BE2C (cell line): ENCODE data around the gene TBX15.

Source experiments
- DNase-seq: peaks from one replicate; pipeline ENCODE4 v3.0.0-alpha.2; 2020
- H3K27me3 ChIP-seq: fragments of 250-450 bp; sonication (Bioruptor Pico); 2 replicates; pipeline ENCODE4 v1.5.1; 2020; ENCODE audit warnings: mild to moderate bottlenecking
- H3K36me3 ChIP-seq: fragments of 250-450 bp; sonication (Bioruptor Pico); 2 replicates; pipeline ENCODE4 v1.5.1; 2020; ENCODE audit warnings: mild to moderate bottlenecking
- H3K4me1 ChIP-seq: fragments of 250-450 bp; sonication (Bioruptor Pico); 2 replicates; pipeline ENCODE4 v1.5.1; 2020
- H3K4me3 ChIP-seq: 2 replicates; pipeline ENCODE4 v1.5.1; 2011; ENCODE audit warnings: low read depth, low read length
- H3K9me3 ChIP-seq: fragments of 250-450 bp; sonication (Bioruptor Pico); 2 replicates; pipeline ENCODE4 v1.5.1; 2020
- TF ChIP-seq, protein P1 (sequence below): IDR thresholded peaks from 2 replicates; pipeline ENCODE4 v1.5.1; 2012; ENCODE audit warnings: mild to moderate bottlenecking, low read depth, low read length

The TBX15 gene

DNA sequence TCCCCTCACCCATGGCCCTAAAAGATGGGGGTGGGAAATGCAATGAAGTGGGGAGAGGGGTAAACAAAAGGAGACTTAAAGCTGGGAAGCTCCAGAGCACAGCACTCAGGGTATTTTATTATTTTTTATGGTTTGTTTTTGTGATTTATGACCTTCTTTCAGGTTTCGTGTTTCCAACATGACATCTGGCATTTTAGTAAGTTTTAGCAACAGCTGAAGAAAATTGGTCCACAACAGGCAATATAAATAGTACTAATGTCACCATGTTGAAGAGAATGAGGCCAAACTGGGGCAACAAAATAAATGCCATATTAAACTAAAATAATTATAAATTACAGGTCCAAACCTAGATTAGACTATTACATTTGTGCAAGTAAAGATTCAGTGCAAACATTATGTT is 56.3 kb downstream of the TBX15 start:
- TF ChIP-seq, protein P1, sequence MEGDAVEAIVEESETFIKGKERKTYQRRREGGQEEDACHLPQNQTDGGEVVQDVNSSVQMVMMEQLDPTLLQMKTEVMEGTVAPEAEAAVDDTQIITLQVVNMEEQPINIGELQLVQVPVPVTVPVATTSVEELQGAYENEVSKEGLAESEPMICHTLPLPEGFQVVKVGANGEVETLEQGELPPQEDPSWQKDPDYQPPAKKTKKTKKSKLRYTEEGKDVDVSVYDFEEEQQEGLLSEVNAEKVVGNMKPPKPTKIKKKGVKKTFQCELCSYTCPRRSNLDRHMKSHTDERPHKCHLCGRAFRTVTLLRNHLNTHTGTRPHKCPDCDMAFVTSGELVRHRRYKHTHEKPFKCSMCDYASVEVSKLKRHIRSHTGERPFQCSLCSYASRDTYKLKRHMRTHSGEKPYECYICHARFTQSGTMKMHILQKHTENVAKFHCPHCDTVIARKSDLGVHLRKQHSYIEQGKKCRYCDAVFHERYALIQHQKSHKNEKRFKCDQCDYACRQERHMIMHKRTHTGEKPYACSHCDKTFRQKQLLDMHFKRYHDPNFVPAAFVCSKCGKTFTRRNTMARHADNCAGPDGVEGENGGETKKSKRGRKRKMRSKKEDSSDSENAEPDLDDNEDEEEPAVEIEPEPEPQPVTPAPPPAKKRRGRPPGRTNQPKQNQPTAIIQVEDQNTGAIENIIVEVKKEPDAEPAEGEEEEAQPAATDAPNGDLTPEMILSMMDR: no peak
- Histone ChIP-seq H3K4me3 (no peak overlapping the region), H3K36me3 (no peaks in the 10 kb centered on the region), H3K4me1 (no peaks in the 10 kb centered on the region), H3K27me3 (no peaks in the 10 kb centered on the region), H3K9me3 (no peaks in the 10 kb centered on the region)
- no peak for DNase-seq

DNA sequence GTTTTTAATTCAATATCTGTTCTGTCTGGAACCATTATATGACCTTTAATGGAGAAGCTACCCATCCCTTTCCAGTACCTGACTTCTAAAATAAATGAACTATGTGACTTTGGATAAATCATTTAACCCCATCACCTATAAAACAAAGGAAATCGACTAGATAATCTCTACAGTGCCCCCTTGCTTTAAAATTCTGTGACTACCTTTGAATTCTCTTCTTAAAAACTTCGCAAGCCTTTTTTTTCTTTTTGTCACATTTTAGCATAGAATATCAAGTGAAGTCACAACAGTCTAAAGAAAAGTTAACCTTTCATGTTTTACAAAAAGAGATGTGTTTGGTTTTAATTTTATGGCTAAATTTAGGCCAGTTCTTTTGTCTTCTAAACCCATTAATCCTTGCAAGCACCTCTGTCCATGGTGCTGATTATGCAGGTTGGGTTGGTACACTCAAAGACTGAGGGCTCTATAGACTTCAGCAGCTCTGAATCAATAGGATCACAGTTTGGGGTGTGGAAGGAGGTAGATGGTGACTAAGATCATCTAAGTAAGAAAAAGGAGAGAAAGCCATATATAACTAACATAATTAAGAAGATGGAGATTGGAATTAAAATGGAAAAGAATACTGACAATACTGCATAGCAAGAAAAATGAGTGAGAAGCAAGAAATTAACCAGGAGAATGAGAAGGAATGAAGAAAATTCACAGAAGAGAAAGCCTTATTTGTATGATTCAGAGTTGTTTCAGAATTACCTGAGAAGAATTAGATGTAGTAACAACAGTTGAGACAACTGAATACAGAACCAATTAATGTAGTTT is 59.2 kb downstream of the TBX15 start:
- Histone ChIP-seq H3K27me3 (no peaks in the 10 kb centered on the region; the same call in 1 of the 2 replicates), H3K4me1 (no peaks in the 10 kb centered on the region), H3K9me3 (no peaks in the 10 kb centered on the region), H3K4me3 (no peak overlapping the region), H3K36me3 (no peaks in the 10 kb centered on the region)
- DNase-seq: no peak
- TF ChIP-seq, protein P1: no peak

DNA sequence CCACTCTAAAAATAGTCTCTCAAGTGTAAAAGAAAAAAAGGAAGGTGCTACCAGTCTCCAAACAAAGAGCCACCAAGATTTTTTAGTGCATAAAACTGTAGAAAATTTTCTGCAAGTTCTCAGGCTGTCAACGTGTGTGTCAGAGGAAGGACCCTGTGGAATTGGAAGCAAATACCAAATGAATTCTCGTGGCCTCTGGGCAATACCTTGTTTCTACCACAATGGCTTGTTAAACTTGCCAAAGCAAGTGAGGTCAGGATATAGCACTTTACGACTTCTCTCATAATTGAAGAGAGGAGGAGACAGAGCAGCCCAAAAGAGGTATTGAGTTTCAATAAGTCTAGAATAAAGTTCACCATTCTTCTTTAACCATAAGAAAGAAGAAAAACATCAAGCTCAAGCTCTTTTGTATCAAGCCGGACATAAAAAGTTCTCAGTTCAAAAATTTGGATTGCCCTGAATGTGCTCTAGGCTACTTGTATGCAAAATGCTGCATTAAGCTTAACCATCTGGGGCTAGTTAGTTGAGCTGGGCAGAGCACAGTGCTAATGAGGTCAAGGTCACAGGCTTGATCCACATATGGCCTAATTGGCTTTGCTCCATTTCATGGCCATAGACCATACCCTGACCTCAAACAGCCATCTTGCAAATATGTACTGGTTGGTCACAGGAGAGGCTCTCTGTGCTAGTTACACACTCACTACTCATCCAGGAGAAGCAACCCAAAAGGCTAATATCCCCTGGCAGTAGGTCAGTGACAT is 60.5 kb downstream of the TBX15 start:
- Histone ChIP-seq H3K9me3 (no peaks in the 10 kb centered on the region), H3K36me3 (no peaks in the 10 kb centered on the region), H3K4me1 (no peaks in the 10 kb centered on the region), H3K4me3 (no peak overlapping the region), H3K27me3 (no peaks in the 10 kb centered on the region; the same call in 1 of the 2 replicates)
- no peak for DNase-seq
- TF ChIP-seq, protein P1: no peak

DNA sequence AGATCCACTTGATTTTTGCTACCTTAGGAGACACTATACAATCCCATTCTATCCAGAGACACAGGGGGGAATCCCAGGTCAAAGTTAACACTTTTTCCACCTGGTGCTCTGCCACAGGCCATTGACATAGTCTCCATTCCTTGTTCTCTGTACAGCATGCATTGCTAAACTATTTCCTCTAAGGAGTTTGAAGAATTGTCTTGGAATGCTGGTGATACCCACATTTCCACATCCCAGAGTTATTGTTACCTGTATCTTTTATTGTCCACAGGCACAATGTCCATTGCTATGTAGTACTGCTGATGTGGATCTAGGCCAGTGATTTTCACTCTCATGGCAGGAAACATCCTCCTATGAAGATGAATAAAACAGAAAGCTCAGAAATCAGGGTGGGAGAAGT is 61.9 kb downstream of the TBX15 start:
- H3K9me3 ChIP-seq: no peaks in the 10 kb centered on the region
- no peaks in the 10 kb centered on the region for H3K4me1 ChIP-seq
- H3K36me3 ChIP-seq: no peaks in the 10 kb centered on the region
- no peak overlapping the region for H3K4me3 ChIP-seq
- TF ChIP-seq, protein P1: no peak
- H3K27me3 ChIP-seq: no peaks in the 10 kb centered on the region; the same call in 1 of the 2 replicates
- DNase-seq: no peak

DNA sequence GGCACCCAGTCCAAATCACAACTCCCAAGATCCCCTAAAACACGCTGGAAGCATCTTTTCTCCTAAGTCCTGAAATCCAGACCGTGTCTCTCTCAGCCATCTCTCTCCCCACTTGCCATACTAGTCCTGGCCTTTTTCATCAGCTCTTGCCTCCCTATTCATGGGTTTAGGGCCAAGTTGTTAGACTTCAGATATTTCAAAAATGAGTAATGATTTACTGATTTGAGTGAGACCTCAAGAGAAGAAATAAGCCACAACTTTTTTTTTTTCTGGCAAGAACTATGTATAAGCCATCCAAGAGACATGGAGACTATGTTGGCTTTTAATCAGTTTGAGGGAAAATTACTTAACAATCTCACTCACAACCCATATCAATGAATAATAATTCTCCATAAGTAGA is 62.5 kb downstream of the TBX15 start:
- H3K4me3 ChIP-seq: no peak overlapping the region
- no peaks in the 10 kb centered on the region for H3K4me1 ChIP-seq
- TF ChIP-seq, protein P1: no peak
- H3K27me3 ChIP-seq: no peaks in the 10 kb centered on the region; the same call in 1 of the 2 replicates
- H3K9me3 ChIP-seq: no peaks in the 10 kb centered on the region
- DNase-seq: no peak
- H3K36me3 ChIP-seq: no peaks in the 10 kb centered on the region

DNA sequence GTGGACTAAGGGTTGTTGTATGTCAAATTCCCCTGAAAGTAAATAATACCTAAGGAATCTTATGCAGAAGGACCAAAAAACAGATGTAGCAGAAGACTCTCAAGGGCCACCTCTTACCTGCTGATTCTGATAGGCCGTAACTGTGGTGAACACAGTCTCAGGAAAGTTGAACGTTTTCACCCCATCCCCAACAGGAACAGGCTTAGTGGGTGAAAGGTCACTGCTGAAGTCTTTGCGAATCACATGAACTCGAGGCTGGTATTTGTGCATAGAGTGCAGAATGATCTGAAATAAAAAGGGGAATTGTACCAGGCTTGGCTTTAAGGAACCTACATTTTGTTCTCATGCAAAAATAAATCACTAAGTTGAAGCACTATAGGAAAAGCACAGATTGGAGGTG is 64.8 kb downstream of the TBX15 start:
- Histone ChIP-seq H3K4me3 (no peak overlapping the region), H3K36me3 (no peaks in the 10 kb centered on the region)
- DNase-seq: no peak

More for the DNA sequence above, 64.8 kb downstream of the TBX15 start:
- TF ChIP-seq, protein P1: no peak
- Histone ChIP-seq H3K27me3 (no peaks in the 10 kb centered on the region; the same call in 1 of the 2 replicates), H3K9me3 (no peaks in the 10 kb centered on the region), H3K4me1 (no peaks in the 10 kb centered on the region)
